GM12891 (cell line): ENCODE results near the gene UBB.

Source experiments
- POLR2A ChIP-seq: IDR thresholded peaks from 2 replicates; pipeline ENCODE4 v1.6.1; 2011; ENCODE audit warnings: low read depth, low read length, control low read depth
- POLR2AphosphoS5 ChIP-seq: IDR thresholded peaks from 2 replicates; pipeline ENCODE4 v1.6.1; 2011; ENCODE audit warnings: low read depth, low read length, control low read depth
- TAF1 ChIP-seq: IDR thresholded peaks from 2 replicates; pipeline ENCODE4 v1.6.1; 2011; ENCODE audit warnings: low read depth, low read length, control low read depth

GRCh38 chr17:16383216-16383615, 2.3 kb downstream of the UBB start:
- TF ChIP-seq POLR2A: peak; percentile 70
- TF ChIP-seq POLR2AphosphoS5: peak; percentile 54; the same call in 1 of the 2 replicates
- no peak for TF ChIP-seq TAF1
